GM21723 (cell line): ENCODE data around the gene MRGPRX2.

Experiments used
- ATAC-seq: cut with Tn5 transposase; IDR thresholded peaks from one replicate; pipeline ENCODE4 v1.9.1; 2021; ENCODE audit warnings: mild to moderate bottlenecking, moderate library complexity; ENCODE audit not compliant: unreplicated experiment

MRGPRX2 gene

DNA sequence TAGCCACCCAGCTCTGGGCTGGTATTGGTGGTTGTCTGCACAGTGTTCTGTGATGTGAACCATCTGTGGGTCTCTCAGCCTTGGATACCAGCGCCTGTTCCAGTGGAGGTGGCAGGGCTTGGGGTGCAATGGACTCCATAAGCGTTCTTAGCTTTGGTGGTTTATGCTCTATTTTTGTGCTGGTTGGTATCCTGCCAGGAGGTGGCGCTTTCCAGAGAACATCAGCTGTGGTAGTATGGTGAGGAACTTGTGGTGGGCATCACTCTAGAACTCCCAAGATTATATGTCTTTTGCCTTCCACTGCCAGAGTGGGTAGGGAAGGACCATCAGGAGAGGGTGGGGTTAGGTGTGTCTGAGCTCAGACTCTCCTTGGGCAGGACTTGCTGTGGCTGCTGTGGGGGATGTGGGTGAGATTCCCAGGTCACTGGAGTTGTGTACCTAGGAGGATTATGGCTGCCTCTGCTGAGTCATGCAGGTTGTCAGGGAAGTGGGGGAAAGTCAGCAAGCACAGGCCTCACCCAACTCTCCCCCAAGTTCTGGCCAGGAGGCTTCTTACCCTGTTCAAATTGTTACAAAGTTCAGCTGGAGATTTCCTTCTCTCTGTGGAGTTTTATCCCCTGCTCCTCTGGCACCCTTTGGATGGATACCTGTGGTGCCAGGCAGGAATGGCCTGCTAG lies 47.2 kb downstream of the MRGPRX2 start:
- no peak for ATAC-seq

- no peak for ATAC-seq
Observed at GRCh38 chr11:19012636-19013035, 47.9 kb downstream of the MRGPRX2 start.
